ENCODE results near the gene CYREN.
A peak's percentile ranks its signal among the peaks of the same experiment; 100 is the strongest.

CYREN gene

GRCh38 chr7:135197343-135197742, 26.8 kb upstream of the CYREN start:
- DNase-seq: no peak

- DNase-seq: no peak
Measured at GRCh38 chr7:135195968-135196629, 25.6 kb upstream of the CYREN start.

- DNase-seq: no peak
Measured at GRCh38 chr7:135195156-135195555, 24.6 kb upstream of the CYREN start.

GRCh38 chr7:135194494-135195095, 24.1 kb upstream of the CYREN start:
- peak; percentile 67 for DNase-seq

- peak; percentile 93 for DNase-seq
Measured at GRCh38 chr7:135193615-135194081, 23.1 kb upstream of the CYREN start.

- DNase-seq: no peak
Measured at GRCh38 chr7:135192914-135193536, 22.5 kb upstream of the CYREN start.

GRCh38 chr7:135190703-135191102, 20.2 kb upstream of the CYREN start:
- no peak for DNase-seq

GRCh38 chr7:135189961-135190360, 19.5 kb upstream of the CYREN start:
- DNase-seq: peak; percentile 74

- DNase-seq: no peak
Measured at GRCh38 chr7:135189221-135189662, 18.7 kb upstream of the CYREN start.

- DNase-seq: no peak
Measured at GRCh38 chr7:135188298-135188984, 17.9 kb upstream of the CYREN start.

GRCh38 chr7:135186841-135187253, 16.3 kb upstream of the CYREN start:
- DNase-seq: no peak

GRCh38 chr7:135186261-135186540, 15.7 kb upstream of the CYREN start:
- no peak for DNase-seq

GRCh38 chr7:135185471-135186260, 15.2 kb upstream of the CYREN start:
- no peak for DNase-seq

GRCh38 chr7:135184254-135184841, 13.8 kb upstream of the CYREN start:
- no peak for DNase-seq

- DNase-seq: no peak
Measured at GRCh38 chr7:135183478-135183877, 13.0 kb upstream of the CYREN start.

GRCh38 chr7:135181929-135182678, 11.6 kb upstream of the CYREN start:
- DNase-seq: no peak

- DNase-seq: no peak
Measured at GRCh38 chr7:135181261-135181928, 10.9 kb upstream of the CYREN start.

- no peak for DNase-seq
Measured at GRCh38 chr7:135180122-135180521, 9.6 kb upstream of the CYREN start.

- DNase-seq: no peak
Measured at GRCh38 chr7:135179321-135179925, 8.9 kb upstream of the CYREN start.

GRCh38 chr7:135178364-135178763, 7.9 kb upstream of the CYREN start:
- no peak for DNase-seq
